Cardiac muscle cell (in vitro differentiated cells and primary cell): ENCODE results near the gene TULP3. TPM values are rescaled to one million over a fixed set of nuclear protein-coding genes. Genes with fewer than 3 reads are reported as not detected.

ENCODE experiments used
- DNase-seq, 2 donors: peaks; one replicate each; pipeline versions ENCODE4 v3.0.0 to v3.0.0-alpha.2; 2010 to 2017; ENCODE audit warnings: low read depth in 1 of 2, low spot score in 1 of 2
- H3K27ac ChIP-seq: fragments of 200-600 bp; sonication (generic); 2 replicates; pipeline ENCODE4 v1.5.1; 2016
- H3K27me3 ChIP-seq: fragments of 200-600 bp; sonication (generic); 2 replicates; pipeline ENCODE4 v1.6.0; 2016; ENCODE audit warnings: control low read depth
- H3K36me3 ChIP-seq: fragments of 200-600 bp; sonication (generic); 2 replicates; pipeline ENCODE4 v1.5.1; 2016; ENCODE audit warnings: control low read depth
- H3K4me1 ChIP-seq: fragments of 200-600 bp; sonication (generic); 2 replicates; pipeline ENCODE4 v1.8.1; 2017; ENCODE audit warnings: low read depth, mild to moderate bottlenecking, mixed run types
- H3K4me3 ChIP-seq: fragments of 200-600 bp; sonication (generic); 2 replicates; pipeline ENCODE4 v1.5.1; 2016; ENCODE audit warnings: mild to moderate bottlenecking
- H3K9me3 ChIP-seq: fragments of 200-600 bp; sonication (generic); 2 replicates; pipeline ENCODE4 v1.5.1; 2017; ENCODE audit warnings: low read depth, mild to moderate bottlenecking, control low read depth
- CTCF ChIP-seq: IDR thresholded peaks from 2 replicates; pipeline ENCODE4 v1.5.1; 2012; ENCODE audit warnings: low read depth, mild to moderate bottlenecking, low read length
- polyA plus RNA-seq: library from polyadenylated mRNA; unstranded; fragments of >200 nt; fragmentation: Nextera tagmentation; extraction: Ambion mirVana; gene quantifications from 2 replicates; pipeline ENCODE4 v1.2.1, GENCODE V29; 2016
- total RNA-seq: library from RNA; depleted of rRNA; stranded (reverse); fragments of >200 nt; gene quantifications from 2 replicates; pipeline ENCODE4 v1.2.3, GENCODE V29; 2016

The TULP3 gene
- total and polyA plus RNA-seq, 2 experiments from 2014 or later: 19.5 to 30.4 TPM

- Histone ChIP-seq H3K4me1 (peaks cover 8% of the 10 kb centered on the region), H3K9me3 (no peaks in the 10 kb centered on the region), H3K27ac (no peak overlapping the region), H3K27me3 (no peaks in the 10 kb centered on the region), H3K36me3 (no peaks in the 10 kb centered on the region), H3K4me3 (no peak overlapping the region)
- TF ChIP-seq CTCF: no peak
- no peak for DNase-seq
These were observed 10.8 kb upstream of the TULP3 start for GRCh38 chr12:2879853-2880252.

GRCh38 chr12:2884810-2885209 lies 5.9 kb upstream of the TULP3 start:
- H3K9me3 ChIP-seq: no peaks in the 10 kb centered on the region
- H3K4me3 ChIP-seq: no peak overlapping the region
- H3K4me1 ChIP-seq: no peaks in the 10 kb centered on the region
- no peak for TF ChIP-seq CTCF
- peak overlapping the region; percentile 63 for H3K27ac ChIP-seq
- no peak for DNase-seq
- H3K27me3 ChIP-seq: no peaks in the 10 kb centered on the region
- peaks cover 10% of the 10 kb centered on the region for H3K36me3 ChIP-seq

GRCh38 chr12:2886768-2887450 lies 3.8 kb upstream of the TULP3 start:
- H3K4me1 ChIP-seq: no peaks in the 10 kb centered on the region
- no peak overlapping the region for H3K27ac ChIP-seq
- no peak for DNase-seq
- TF ChIP-seq CTCF: no peak
- H3K4me3 ChIP-seq: no peak overlapping the region
- no peaks in the 10 kb centered on the region for H3K27me3 ChIP-seq
- peaks cover 10% of the 10 kb centered on the region for H3K36me3 ChIP-seq
- no peaks in the 10 kb centered on the region for H3K9me3 ChIP-seq

DNA sequence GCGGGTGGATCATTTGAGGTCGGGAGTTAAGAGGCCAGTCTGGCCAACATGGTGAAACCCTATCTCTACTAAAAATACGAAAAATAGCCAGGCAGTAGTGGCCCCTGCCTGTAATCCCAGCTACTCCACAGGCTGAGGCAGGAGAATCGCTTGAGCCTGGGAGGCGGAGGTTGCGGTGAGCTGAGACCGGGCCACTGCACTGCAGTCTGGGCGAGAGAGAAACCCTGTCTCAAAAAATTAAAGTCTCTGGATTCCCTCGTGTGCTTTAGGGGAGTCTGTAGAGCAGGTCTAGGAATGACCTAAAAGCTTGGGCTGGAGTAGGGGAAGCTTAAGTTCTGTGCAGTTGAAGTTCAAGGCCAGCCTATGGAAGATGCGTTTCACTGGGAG lies 697 bp upstream of the TULP3 start:
- no peak for TF ChIP-seq CTCF
- Histone ChIP-seq H3K27ac (peak overlapping the region; percentile 27), H3K4me3 (peak overlapping the region; percentile 84)

DNA sequence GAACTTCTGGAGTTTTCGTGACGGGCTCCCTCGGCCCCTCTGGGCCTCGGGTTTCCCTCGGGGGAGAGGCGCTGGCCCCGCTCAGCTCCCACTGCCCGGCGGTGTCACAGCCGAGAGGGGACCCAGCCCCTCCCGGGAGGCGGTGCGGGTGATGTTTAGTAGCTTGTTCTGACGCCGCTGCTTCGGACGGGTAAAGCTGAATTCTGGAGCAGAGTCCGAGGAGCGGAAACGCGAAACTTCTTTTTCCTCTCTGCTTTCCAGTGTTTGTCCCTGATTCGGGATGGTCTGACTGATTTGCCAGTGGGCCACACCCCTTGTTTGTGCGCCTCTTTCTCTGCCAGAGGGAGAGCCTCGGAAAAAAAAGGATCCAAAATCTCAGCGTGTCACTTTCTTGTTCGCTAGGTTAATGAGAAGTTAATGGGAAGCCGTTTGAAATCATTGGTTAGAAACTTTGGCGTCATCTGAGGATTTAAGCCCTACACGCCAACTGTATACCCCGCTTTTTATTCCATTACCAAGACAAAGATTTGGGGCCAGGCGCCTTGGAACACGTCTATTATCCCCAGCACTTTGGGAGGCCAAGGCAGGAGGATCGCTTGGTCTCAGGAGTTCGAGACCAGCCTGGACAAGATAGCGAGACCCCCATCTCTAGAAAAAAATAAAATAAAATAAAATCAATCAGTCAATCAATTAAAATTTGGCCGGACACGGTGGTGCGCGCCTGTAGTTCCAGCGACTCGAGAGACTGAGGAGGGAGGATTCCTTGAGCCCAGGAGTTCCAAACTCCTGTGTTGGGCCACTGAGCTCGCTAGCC lies 756 bp downstream of the TULP3 start:
- no peaks in the 10 kb centered on the region for H3K9me3 ChIP-seq
- no peaks in the 10 kb centered on the region for H3K4me1 ChIP-seq
- peak; percentile 71 to 77 for DNase-seq
- peaks cover 10% of the 10 kb centered on the region for H3K36me3 ChIP-seq
- H3K4me3 ChIP-seq: peak overlapping the region; percentile 84
- no peaks in the 10 kb centered on the region for H3K27me3 ChIP-seq
- no peak for TF ChIP-seq CTCF
- peak overlapping the region; percentile 83 for H3K27ac ChIP-seq

More for the DNA sequence above, 697 bp upstream of the TULP3 start:
- Histone ChIP-seq H3K27me3 (no peaks in the 10 kb centered on the region), H3K4me1 (no peaks in the 10 kb centered on the region), H3K36me3 (peaks cover 10% of the 10 kb centered on the region), H3K9me3 (no peaks in the 10 kb centered on the region)
- no peak for DNase-seq
